ENCODE data around the gene ITGAD. TPM values are rescaled to one million over a fixed set of nuclear protein-coding genes. Genes with fewer than 3 reads are reported as not detected.
"Not testable (repeated sequence)": the region's sequence is repeated elsewhere in the genome, so short reads cannot be mapped to it uniquely, and the experiment has no call there.

The ITGAD gene
- total RNA-seq, 2 donors from 2014 or later, result 0.14 TPM; not detected in 1

- ATAC-seq (ENCODE audit: insufficient number of reproducible peaks, low FRiP score, low read depth) (no peak), DNase-seq (ENCODE audit: low spot score) (no peak)
- Histone ChIP-seq H3K36me3 (no peaks in the 10 kb centered on the region), H3K4me3 (peak overlapping the region; percentile 95), H3K4me1 (ENCODE audit: control insufficient read depth in 1 of 2, low read depth in 2 of 2) (no peaks in the 10 kb centered on the region), H3K9me3 (no peaks in the 10 kb centered on the region), H3K27me3 (replicated peaks; ENCODE audit: insufficient read depth) (no peaks in the 10 kb centered on the region), H3K27ac (peak overlapping the region in 1 of 2 donors; percentile 81)
- no peak for TF ChIP-seq CTCF (IDR thresholded peaks at IDR 0.05)
Measured at GRCh38 chr16:31441956-31442355, 48.8 kb downstream of the ITGAD start.

GRCh38 chr16:31445931-31446330 lies 52.8 kb downstream of the ITGAD start:
- ATAC-seq (ENCODE audit: insufficient number of reproducible peaks, low FRiP score, low read depth); H3K4me3 ChIP-seq; H3K4me1 ChIP-seq (ENCODE audit: control insufficient read depth in 1 of 2, low read depth in 2 of 2); DNase-seq (ENCODE audit: low spot score); H3K9me3 ChIP-seq; H3K27ac ChIP-seq; H3K36me3 ChIP-seq; H3K27me3 ChIP-seq (replicated peaks; ENCODE audit: insufficient read depth): not testable (repeated sequence)

GRCh38 chr16:31451201-31451600 lies 58.1 kb downstream of the ITGAD start:
- no peak overlapping the region for H3K27ac ChIP-seq
- H3K4me1 ChIP-seq (ENCODE audit: control insufficient read depth in 1 of 2, low read depth in 2 of 2), result peaks cover 39 to 48% of the 10 kb centered on the region in 2 donors
- no peak overlapping the region for H3K4me3 ChIP-seq
- no peaks in the 10 kb centered on the region for H3K36me3 ChIP-seq
- ATAC-seq (ENCODE audit: insufficient number of reproducible peaks, low FRiP score, low read depth) (no peak), DNase-seq (ENCODE audit: low spot score) (no peak)
- no peaks in the 10 kb centered on the region for H3K9me3 ChIP-seq
- no peaks in the 10 kb centered on the region for H3K27me3 ChIP-seq (replicated peaks; ENCODE audit: insufficient read depth)
- TF ChIP-seq CTCF (IDR thresholded peaks at IDR 0.05), result no peak

- H3K27ac ChIP-seq, result peak overlapping the region; percentile 79 to 82
- no peak overlapping the region for H3K4me3 ChIP-seq
- ATAC-seq (ENCODE audit: insufficient number of reproducible peaks, low FRiP score, low read depth) (no peak), DNase-seq (ENCODE audit: low spot score) (no peak)
- no peaks in the 10 kb centered on the region for H3K27me3 ChIP-seq (replicated peaks; ENCODE audit: insufficient read depth)
- TF ChIP-seq CTCF (IDR thresholded peaks at IDR 0.05), result peak; percentile 64
- no peaks in the 10 kb centered on the region for H3K36me3 ChIP-seq
- H3K9me3 ChIP-seq, result no peaks in the 10 kb centered on the region
- H3K4me1 ChIP-seq (ENCODE audit: control insufficient read depth in 1 of 2, low read depth in 2 of 2), result peaks cover 45 to 55% of the 10 kb centered on the region in 2 donors
Measured at GRCh38 chr16:31451681-31452351, 58.7 kb downstream of the ITGAD start.

- H3K4me1 ChIP-seq (ENCODE audit: control insufficient read depth in 1 of 2, low read depth in 2 of 2), result peaks cover 53 to 63% of the 10 kb centered on the region in 2 donors
- H3K36me3 ChIP-seq, result no peaks in the 10 kb centered on the region
- ATAC-seq (ENCODE audit: insufficient number of reproducible peaks, low FRiP score, low read depth), result peak; percentile 37
- peak overlapping the region; percentile 40 for H3K4me3 ChIP-seq
- H3K27ac ChIP-seq, result peak overlapping the region; percentile 79 to 82
- H3K9me3 ChIP-seq, result no peaks in the 10 kb centered on the region
- no peak for TF ChIP-seq CTCF (IDR thresholded peaks at IDR 0.05)
- DNase-seq (ENCODE audit: low spot score), result no peak
- H3K27me3 ChIP-seq (replicated peaks; ENCODE audit: insufficient read depth), result no peaks in the 10 kb centered on the region
Measured at GRCh38 chr16:31452631-31453106, 59.5 kb downstream of the ITGAD start.

Measured in thoracic aorta (tissue), 2 donors.